Astrocyte (in vitro differentiated cells and primary cell): ENCODE results near the gene RPUSD4.

Experiments used
- EZH2 ChIP-seq: IDR thresholded peaks from 2 replicates; pipeline ENCODE4 v1.6.1; 2012; ENCODE audit warnings: mild to moderate bottlenecking, low read length, inconsistent platforms; ENCODE audit not compliant: insufficient read depth
- TF ChIP-seq, protein P1 (sequence below): IDR thresholded peaks from 2 replicates; pipeline ENCODE4 v1.5.1; 2011; ENCODE audit warnings: low read depth, mild to moderate bottlenecking, inconsistent platforms, low read length, moderate library complexity; ENCODE audit not compliant: insufficient read depth

DNA sequence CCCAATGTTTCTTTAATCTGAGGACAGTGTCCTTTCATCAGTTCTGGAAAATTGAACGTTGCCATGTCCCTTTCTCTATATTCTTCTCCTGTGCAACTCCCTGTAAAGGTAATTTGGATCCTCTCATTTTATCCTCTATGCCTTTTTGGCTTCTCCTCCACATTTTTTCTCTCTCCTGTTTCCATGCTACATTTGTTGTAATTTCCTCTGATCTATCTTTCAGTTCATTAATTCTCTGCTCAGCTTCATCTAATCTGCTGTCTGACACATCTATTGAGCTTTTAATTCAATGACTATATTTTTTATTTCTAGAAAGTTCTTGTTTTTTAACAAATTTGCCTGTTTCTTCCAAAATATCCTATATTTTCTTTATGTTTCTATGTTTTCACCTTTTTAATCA lies 59.3 kb downstream of the RPUSD4 start:
- TF ChIP-seq, protein P1, sequence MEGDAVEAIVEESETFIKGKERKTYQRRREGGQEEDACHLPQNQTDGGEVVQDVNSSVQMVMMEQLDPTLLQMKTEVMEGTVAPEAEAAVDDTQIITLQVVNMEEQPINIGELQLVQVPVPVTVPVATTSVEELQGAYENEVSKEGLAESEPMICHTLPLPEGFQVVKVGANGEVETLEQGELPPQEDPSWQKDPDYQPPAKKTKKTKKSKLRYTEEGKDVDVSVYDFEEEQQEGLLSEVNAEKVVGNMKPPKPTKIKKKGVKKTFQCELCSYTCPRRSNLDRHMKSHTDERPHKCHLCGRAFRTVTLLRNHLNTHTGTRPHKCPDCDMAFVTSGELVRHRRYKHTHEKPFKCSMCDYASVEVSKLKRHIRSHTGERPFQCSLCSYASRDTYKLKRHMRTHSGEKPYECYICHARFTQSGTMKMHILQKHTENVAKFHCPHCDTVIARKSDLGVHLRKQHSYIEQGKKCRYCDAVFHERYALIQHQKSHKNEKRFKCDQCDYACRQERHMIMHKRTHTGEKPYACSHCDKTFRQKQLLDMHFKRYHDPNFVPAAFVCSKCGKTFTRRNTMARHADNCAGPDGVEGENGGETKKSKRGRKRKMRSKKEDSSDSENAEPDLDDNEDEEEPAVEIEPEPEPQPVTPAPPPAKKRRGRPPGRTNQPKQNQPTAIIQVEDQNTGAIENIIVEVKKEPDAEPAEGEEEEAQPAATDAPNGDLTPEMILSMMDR = no peak
- TF ChIP-seq EZH2 = no peak
